Loucy (cell line): ENCODE measurements around the gene MARK4.

Experiments
- H2AFZ ChIP-seq: fragments of 200-600 bp; sonication (generic); 2 replicates; pipeline ENCODE4 v1.6.0; 2016; ENCODE audit warnings: antibody characterized with exemption, mild to moderate bottlenecking, low read length, moderate library complexity
- H3F3A ChIP-seq: fragments of 200-600 bp; 2 replicates; pipeline ENCODE4 v1.6.0; 2016; ENCODE audit warnings: antibody characterized with exemption, low read depth, mild to moderate bottlenecking
- H3K27me3 ChIP-seq: fragments of 200-600 bp; sonication (generic); 2 replicates; pipeline ENCODE4 v1.6.1; 2014; ENCODE audit warnings: low read length, mild to moderate bottlenecking; ENCODE audit not compliant: insufficient read depth, poor library complexity, severe bottlenecking
- H3K36me3 ChIP-seq: fragments of 200-600 bp; sonication (generic); 2 replicates; pipeline ENCODE4 v1.6.1; 2016; ENCODE audit warnings: low read length; ENCODE audit not compliant: insufficient read depth
- H3K4me1 ChIP-seq: fragments of 200-600 bp; sonication (generic); 2 replicates; pipeline ENCODE4 v1.5.1; 2014; ENCODE audit warnings: low read length, mild to moderate bottlenecking; ENCODE audit not compliant: insufficient read depth, poor library complexity, severe bottlenecking
- H3K4me2 ChIP-seq: fragments of 200-600 bp; sonication (generic); 2 replicates; pipeline ENCODE4 v1.6.0; 2014; ENCODE audit warnings: antibody characterized with exemption, low read length, low read depth, mild to moderate bottlenecking; ENCODE audit not compliant: poor library complexity, severe bottlenecking
- H3K4me3 ChIP-seq: fragments of 200-600 bp; sonication (generic); 2 replicates; pipeline ENCODE4 v1.5.1; 2014; ENCODE audit warnings: low read length, mild to moderate bottlenecking, mixed read lengths; ENCODE audit not compliant: poor library complexity, severe bottlenecking
- H3K79me2 ChIP-seq: fragments of 200-600 bp; sonication (generic); 2 replicates; pipeline ENCODE4 v1.6.1; 2014; ENCODE audit warnings: low read length; ENCODE audit not compliant: insufficient read depth
- H3K9ac ChIP-seq: fragments of 200-600 bp; sonication (generic); 2 replicates; pipeline ENCODE4 v1.6.0; 2014; ENCODE audit warnings: mild to moderate bottlenecking, low read depth, low read length, moderate library complexity; ENCODE audit not compliant: poor library complexity, severe bottlenecking
- H3K9me2 ChIP-seq: fragments of 200-600 bp; sonication (generic); replicated peaks from 2 replicates; pipeline ENCODE4 v1.6.1; 2016; ENCODE audit warnings: low read depth, low read length, mixed read lengths
- H3K9me3 ChIP-seq: fragments of 200-600 bp; sonication (generic); 2 replicates; pipeline ENCODE4 v1.6.1; 2014; ENCODE audit warnings: mild to moderate bottlenecking, antibody characterized with exemption, low read length, low read depth; ENCODE audit not compliant: insufficient read depth
- H4K20me1 ChIP-seq: fragments of 200-600 bp; sonication (generic); 2 replicates; pipeline ENCODE4 v1.6.0; 2014; ENCODE audit warnings: antibody characterized with exemption, low read length, mild to moderate bottlenecking; ENCODE audit not compliant: insufficient read depth, poor library complexity, severe bottlenecking
- CTCF ChIP-seq: fragments of 200-600 bp; sonication (generic); conservative IDR thresholded peaks from 2 replicates; pipeline ENCODE4 v1.5.1; 2014; ENCODE audit warnings: mild to moderate bottlenecking, antibody characterized with exemption, low read length
- EZH2phosphoT487 ChIP-seq: fragments of 200-600 bp; IDR thresholded peaks from 2 replicates; pipeline ENCODE4 v1.6.1; 2018; ENCODE audit warnings: antibody characterized with exemption, mild to moderate bottlenecking, moderate library complexity, borderline replicate concordance

Gene MARK4

GRCh38 chr19:45321848-45322247 lies 70.8 kb downstream of the MARK4 start:
- Histone ChIP-seq H3K4me1 (no peaks in the 10 kb centered on the region), H3F3A (no peaks in the 10 kb centered on the region), H3K9ac (no peak overlapping the region), H3K9me3 (no peaks in the 10 kb centered on the region), H3K79me2 (no peaks in the 10 kb centered on the region), H2AFZ (no peak overlapping the region), H3K9me2 (no peaks in the 10 kb centered on the region), H3K27me3 (no peaks in the 10 kb centered on the region), H4K20me1 (no peaks in the 10 kb centered on the region), H3K36me3 (no peaks in the 10 kb centered on the region), H3K4me2 (no peak overlapping the region), H3K4me3 (no peak overlapping the region)
- TF ChIP-seq CTCF, result no peak
- TF ChIP-seq EZH2phosphoT487, result no peak

GRCh38 chr19:45322311-45322710 lies 71.2 kb downstream of the MARK4 start:
- H3K4me2 ChIP-seq, result no peak overlapping the region
- H3K9ac ChIP-seq, result no peak overlapping the region
- H3K27me3 ChIP-seq, result no peaks in the 10 kb centered on the region

GRCh38 chr19:45322744-45323281 lies 71.7 kb downstream of the MARK4 start, which contains the start of gene CKM:
Gene CKM, minus strand, starts transcription at chr19:45322875. Its CDS starts 3,162 bp downstream, at chr19:45319713.
- no peak within 1 kb of the TSS for H2AFZ ChIP-seq

More at GRCh38 chr19:45322311-45322710, 71.2 kb downstream of the MARK4 start:
- Histone ChIP-seq H3K9me2 (no peaks in the 10 kb centered on the region), H2AFZ (no peak overlapping the region), H3F3A (no peaks in the 10 kb centered on the region), H3K36me3 (no peaks in the 10 kb centered on the region), H3K9me3 (no peaks in the 10 kb centered on the region), H3K79me2 (no peaks in the 10 kb centered on the region), H3K4me3 (no peak overlapping the region), H3K4me1 (no peaks in the 10 kb centered on the region), H4K20me1 (no peaks in the 10 kb centered on the region)
- no peak for TF ChIP-seq CTCF
- no peak for TF ChIP-seq EZH2phosphoT487

More at GRCh38 chr19:45322744-45323281, 71.7 kb downstream of the MARK4 start, which contains the start of gene CKM:
- TF ChIP-seq EZH2phosphoT487, result no peak
- no peak for TF ChIP-seq CTCF
- no peak within 1 kb of the TSS for H3K4me3 ChIP-seq
- H3K9ac ChIP-seq, result no peak within 1 kb of the TSS
- H3K79me2 ChIP-seq, result no peaks in the 10 kb centered on the region
- H3K4me2 ChIP-seq, result no peak within 1 kb of the TSS
- H3K4me1 ChIP-seq, result no peaks in the 10 kb centered on the region
- H3F3A ChIP-seq, result no peaks in the 10 kb centered on the region
- no peaks in the 10 kb centered on the region for H3K9me3 ChIP-seq
- no peaks in the 10 kb centered on the region for H4K20me1 ChIP-seq
- H3K27me3 ChIP-seq, result no peaks in the 10 kb centered on the region
- H3K36me3 ChIP-seq, result no peaks in the 10 kb centered on the region
- H3K9me2 ChIP-seq, result no peaks in the 10 kb centered on the region
